ENCODE data around the gene TXNL4A. TPM values are rescaled to one million over a fixed set of nuclear protein-coding genes. Genes with fewer than 3 reads are reported as not detected.

TXNL4A gene
- total and polyA plus RNA-seq, 8 donors: 54.7 to 106 (median 69.3) TPM

DNA sequence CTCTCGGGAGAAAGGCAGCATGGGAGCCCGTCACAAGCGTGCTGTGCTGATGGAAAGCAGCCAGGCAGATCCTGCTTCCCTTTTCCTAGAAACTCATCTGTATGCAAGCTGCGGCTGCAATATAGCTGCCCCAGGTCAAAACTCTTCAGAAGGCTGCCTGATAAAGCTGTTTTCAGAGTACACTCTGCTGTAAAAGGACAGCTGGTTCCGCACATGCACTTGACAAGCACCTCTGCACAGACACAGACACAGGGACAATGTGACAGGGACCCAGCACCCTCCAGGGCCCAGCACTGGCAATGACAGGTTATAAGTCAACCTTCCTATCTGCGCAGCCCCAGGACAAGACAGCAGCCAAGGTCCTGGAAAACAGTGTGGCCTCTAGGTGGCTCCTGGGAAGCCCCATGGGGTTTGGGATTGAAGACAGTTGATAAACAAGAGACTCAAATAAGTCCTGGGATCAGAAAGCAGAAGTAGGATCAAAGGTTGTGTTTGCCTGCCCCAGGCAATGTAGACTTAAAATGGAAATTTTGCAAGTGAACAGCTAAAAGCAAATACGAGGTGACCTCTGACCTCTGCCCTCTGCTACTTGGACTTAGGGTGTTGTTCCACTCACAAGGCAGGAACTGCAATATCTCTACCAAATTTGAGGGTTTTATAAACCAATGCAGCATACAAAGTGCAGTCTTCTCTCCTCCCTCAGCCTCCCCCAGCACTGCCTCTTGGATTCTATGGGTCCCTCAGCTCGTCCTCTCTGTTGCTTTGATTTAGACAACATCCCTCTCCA is 53.9 kb downstream of the TXNL4A start:
- intact Hi-C loops (cut with DNase I): no loop called here
- peaks cover 0 to 47% of the 10 kb centered on the region in 2 donors for H3K9me3 ChIP-seq
- peak; percentile 44 for ATAC-seq
- no peak overlapping the region for H3K4me3 ChIP-seq
- peaks cover 0 to 73% of the 10 kb centered on the region in 2 donors for H3K36me3 ChIP-seq
- H3K27me3 ChIP-seq: no peaks in the 10 kb centered on the region
- peaks cover 4 to 5% of the 10 kb centered on the region in 2 donors for H3K4me1 ChIP-seq
- TF ChIP-seq, protein P1, sequence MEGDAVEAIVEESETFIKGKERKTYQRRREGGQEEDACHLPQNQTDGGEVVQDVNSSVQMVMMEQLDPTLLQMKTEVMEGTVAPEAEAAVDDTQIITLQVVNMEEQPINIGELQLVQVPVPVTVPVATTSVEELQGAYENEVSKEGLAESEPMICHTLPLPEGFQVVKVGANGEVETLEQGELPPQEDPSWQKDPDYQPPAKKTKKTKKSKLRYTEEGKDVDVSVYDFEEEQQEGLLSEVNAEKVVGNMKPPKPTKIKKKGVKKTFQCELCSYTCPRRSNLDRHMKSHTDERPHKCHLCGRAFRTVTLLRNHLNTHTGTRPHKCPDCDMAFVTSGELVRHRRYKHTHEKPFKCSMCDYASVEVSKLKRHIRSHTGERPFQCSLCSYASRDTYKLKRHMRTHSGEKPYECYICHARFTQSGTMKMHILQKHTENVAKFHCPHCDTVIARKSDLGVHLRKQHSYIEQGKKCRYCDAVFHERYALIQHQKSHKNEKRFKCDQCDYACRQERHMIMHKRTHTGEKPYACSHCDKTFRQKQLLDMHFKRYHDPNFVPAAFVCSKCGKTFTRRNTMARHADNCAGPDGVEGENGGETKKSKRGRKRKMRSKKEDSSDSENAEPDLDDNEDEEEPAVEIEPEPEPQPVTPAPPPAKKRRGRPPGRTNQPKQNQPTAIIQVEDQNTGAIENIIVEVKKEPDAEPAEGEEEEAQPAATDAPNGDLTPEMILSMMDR (IDR thresholded peaks at IDR 0.05): no peak
- no peak overlapping the region for H3K27ac ChIP-seq
- DNase-seq: peak in 2 of 4 donors; percentile 24 to 56

DNA sequence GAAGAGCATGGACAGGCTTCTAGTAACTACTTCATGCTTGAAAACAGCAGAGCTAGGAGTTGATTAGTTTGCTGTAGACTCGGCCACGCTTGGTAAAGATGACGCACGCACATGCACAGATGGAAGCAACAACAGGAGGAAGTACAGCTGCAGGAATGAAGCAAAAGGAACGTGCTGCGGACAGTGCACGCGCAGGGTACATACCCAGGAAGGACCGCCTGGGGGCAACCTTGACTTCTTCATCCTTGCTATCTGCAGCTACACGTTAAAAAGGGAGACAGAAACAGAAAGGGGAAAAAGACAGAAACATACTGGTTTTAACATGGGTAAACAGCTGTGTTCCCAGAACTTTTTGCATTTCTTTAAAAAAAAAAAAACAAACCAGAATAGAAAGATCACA is 54.6 kb downstream of the TXNL4A start:
- TF ChIP-seq, protein P1 (IDR thresholded peaks at IDR 0.05): no peak
- Histone ChIP-seq H3K36me3 (peaks cover 0 to 78% of the 10 kb centered on the region in 2 donors), H3K9me3 (peaks cover 0 to 55% of the 10 kb centered on the region in 2 donors), H3K4me3 (no peak overlapping the region), H3K27ac (no peak overlapping the region), H3K27me3 (no peaks in the 10 kb centered on the region), H3K4me1 (peaks cover 4 to 5% of the 10 kb centered on the region in 2 donors)
- intact Hi-C loops (cut with DNase I): no loop called here
- DNase-seq: peak in 1 of 4 donors; percentile 35
- peak; percentile 67 for ATAC-seq

DNA sequence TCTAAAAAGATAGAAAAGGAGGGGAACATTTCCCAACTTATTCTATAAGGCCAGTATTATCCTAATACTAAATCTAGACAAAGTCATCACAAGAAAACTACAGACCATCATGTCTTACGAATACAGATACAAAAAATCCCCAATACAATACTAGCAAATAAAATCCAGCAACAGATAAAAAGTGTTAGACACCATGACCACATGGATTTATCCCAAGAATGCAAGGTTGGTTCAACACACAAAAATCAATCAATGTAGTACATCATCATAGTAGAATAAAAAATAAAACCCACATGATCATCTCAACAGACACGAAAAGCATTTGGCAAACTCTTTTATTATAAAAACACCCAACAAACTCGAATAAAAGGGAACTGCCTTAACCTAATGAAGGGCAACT is 55.5 kb downstream of the TXNL4A start:
- H3K9me3 ChIP-seq: peaks cover 0 to 61% of the 10 kb centered on the region in 2 donors
- peaks cover 0 to 5% of the 10 kb centered on the region in 2 donors for H3K4me1 ChIP-seq
- H3K36me3 ChIP-seq: peaks cover 0 to 84% of the 10 kb centered on the region in 2 donors
- no peak for ATAC-seq
- TF ChIP-seq, protein P1 (IDR thresholded peaks at IDR 0.05): no peak
- no peak overlapping the region for H3K27ac ChIP-seq
- no peaks in the 10 kb centered on the region for H3K27me3 ChIP-seq
- no peak for DNase-seq
- no peak overlapping the region for H3K4me3 ChIP-seq
- intact Hi-C loops (cut with DNase I): no loop called here

DNA sequence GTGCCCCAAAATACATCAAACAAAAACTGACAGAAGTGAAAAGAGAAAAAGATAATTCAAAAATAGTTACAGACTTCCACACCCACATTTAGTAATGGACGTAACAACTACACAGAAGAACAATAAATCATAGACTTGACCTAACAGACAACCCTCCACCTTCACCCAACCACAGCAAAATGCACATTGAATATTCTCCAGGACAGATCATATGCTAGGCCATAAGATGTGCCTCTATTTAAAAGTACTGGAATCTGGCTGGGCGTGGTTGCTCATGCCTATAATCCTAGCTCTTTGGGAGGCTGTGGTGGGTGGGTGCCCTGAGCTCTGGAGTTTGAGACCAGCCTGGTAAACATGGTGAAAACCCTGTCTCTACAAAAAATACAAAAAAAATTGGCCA is 56.9 kb downstream of the TXNL4A start:
- ATAC-seq (no peak), DNase-seq (peak in 1 of 4 donors; percentile 9)
- TF ChIP-seq, protein P1 (IDR thresholded peaks at IDR 0.05): no peak
- H3K4me3 ChIP-seq: no peak overlapping the region
- intact Hi-C loops (cut with DNase I): no loop called here
- H3K9me3 ChIP-seq: peaks cover 0 to 61% of the 10 kb centered on the region in 2 donors
- H3K36me3 ChIP-seq: peaks cover 0 to 87% of the 10 kb centered on the region in 2 donors
- H3K4me1 ChIP-seq: peaks cover 0 to 5% of the 10 kb centered on the region in 2 donors
- no peaks in the 10 kb centered on the region for H3K27me3 ChIP-seq
- no peak overlapping the region for H3K27ac ChIP-seq

DNA sequence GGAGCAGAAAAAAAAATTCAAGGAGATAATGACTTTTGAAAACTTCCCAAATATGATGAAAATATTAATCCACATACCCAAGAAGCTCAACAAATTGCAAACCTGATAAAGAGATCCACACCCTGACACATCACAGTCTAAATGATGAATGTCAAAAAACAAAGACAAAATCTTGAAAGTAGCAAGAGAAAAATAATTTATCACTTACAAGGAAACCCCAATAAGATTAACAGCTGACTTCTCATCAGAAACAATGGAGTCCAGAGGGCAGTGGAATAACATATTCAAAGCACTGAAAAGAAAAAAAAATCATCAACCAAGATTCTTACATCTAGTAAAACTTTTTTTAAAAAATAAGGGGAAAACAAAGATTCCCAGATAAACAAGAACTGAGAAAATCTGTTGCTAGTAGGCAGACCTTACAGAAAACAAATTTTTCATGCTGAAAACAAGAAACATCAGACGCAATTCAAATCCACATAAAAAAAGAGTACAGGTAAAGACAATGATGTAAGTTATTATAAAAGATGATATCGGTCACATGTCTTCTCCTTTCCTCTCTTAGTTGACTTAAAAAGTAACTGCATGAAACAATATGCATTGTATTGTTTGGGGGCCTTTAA is 58.2 kb downstream of the TXNL4A start:
- DNase-seq (no peak), ATAC-seq (no peak)
- H3K27me3 ChIP-seq: no peaks in the 10 kb centered on the region
- intact Hi-C loops (cut with DNase I): no loop called here
- H3K9me3 ChIP-seq: peaks cover 0 to 57% of the 10 kb centered on the region in 2 donors
- TF ChIP-seq, protein P1 (IDR thresholded peaks at IDR 0.05): no peak
- H3K4me1 ChIP-seq: peaks cover 0 to 5% of the 10 kb centered on the region in 2 donors
- no peak overlapping the region for H3K27ac ChIP-seq
- peaks cover 0 to 84% of the 10 kb centered on the region in 2 donors for H3K36me3 ChIP-seq
- H3K4me3 ChIP-seq: no peak overlapping the region

Data from left lung (tissue), 10 donors.